Activated gamma-delta T cell treated with Interleukin-2 at 50 U/mL for 16 hours (primary cell): ENCODE measurements around the gene PTPRC.

ENCODE experiments used
- DNase-seq: peaks from one replicate; pipeline ENCODE4 v3.0.0-alpha.2; 2020

PTPRC gene

DNA sequence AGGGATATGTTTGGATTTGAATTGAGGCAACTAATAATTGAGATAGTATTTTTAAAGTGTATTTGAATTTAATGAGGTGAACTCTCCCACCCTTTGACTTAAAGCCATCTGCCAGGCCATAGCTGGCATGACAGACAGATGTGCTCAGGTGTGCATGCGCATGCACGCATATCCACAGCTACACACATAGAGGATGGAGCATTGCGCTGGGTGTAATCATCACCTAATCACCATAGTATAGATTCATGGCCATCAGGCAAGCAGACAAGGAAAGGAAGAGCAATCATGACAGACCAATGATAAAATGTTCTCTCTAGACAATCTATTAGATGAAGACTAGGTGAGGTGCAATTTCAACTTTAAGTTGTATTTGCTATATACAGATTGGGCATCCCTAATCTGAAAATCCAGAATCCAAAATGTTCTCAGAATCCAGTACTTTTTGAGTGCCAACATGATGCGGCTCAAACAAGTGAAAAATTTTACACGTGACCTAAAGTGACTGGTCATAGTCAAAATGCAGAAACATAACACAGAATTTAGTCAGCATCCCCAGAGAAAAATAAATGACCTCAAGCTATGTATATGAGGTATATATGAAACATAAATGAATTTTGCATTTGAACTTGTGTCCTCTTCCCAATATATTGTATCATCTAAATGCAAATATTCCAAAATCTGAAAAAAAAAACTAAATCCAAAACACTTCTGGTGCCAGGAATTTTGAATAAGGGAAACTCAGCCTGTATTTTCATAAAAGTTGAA lies 70.1 kb downstream of the PTPRC start:
- DNase-seq: no peak

DNA sequence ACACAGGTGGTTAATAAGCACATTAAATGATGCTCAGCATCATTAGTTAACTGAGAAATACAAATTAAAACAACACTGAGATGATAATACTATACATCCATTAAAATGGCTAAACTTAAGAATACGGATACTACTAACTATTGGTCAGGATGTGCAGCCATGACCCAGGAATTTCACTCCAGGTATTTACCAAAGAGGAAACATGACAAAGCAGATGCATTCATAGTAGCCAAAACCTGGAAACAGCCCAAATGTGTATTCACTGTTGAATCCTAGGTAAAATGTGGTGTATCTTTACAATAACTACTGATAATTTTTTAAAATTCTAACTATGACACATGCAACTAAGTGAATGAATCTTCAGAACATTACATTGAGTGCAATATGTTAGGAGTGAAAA lies 73.0 kb downstream of the PTPRC start:
- no peak for DNase-seq

DNA sequence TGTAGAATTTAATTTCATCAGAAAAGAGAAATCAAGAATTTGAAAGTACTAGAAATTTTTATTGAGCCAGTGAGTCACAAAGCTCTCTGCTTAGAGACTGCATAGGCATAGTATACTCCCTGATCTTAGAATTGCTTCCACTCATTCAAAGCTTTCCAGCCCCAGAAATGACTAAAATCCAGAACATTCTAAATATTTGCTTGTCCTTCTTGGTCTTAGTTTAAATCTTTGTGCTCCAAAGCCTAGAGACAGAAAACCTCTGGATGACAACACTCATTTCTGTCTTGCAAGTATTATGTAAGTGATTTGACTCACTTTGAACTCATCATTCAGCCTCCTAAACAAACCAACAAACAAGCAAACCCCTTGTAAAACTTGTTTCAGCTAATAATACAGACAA lies 74.2 kb downstream of the PTPRC start:
- no peak for DNase-seq

DNA sequence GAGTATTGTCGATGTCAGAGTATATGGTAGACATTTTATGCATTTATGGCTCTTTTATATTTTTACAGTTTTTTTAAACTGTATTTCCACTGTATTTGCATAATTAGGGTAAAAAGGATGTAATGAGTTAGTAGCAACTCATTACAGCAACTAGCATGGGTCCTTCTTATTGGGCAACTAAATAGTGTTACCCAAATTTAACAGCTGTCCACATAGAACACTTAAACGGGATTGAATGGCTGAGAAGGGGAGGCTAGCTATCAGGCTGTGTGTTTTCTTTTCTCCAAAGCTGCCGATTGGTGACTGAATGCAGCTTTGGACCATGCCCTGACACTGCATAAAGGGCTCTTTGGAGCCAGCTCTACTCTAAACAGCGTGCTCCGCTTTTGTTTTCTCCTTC lies 75.4 kb downstream of the PTPRC start:
- no peak for DNase-seq

DNA sequence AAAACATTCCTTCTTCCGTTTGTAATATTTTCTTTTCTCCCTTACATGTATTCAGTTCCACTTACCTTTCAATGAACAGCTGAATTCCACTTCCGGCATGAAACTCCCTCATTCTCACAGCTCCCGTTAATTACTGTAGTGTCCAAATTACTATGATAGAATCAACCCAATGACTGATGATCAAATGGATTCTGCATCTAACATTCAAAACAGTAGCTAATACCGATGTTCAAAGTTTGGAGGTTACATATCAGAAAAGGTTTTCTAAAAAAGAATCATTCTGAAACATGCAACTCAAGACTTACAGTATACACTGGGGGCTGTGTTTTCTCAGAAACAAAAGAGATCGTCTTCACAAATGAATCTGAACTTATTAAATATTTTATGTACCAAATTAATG lies 77.2 kb downstream of the PTPRC start:
- no peak for DNase-seq

DNA sequence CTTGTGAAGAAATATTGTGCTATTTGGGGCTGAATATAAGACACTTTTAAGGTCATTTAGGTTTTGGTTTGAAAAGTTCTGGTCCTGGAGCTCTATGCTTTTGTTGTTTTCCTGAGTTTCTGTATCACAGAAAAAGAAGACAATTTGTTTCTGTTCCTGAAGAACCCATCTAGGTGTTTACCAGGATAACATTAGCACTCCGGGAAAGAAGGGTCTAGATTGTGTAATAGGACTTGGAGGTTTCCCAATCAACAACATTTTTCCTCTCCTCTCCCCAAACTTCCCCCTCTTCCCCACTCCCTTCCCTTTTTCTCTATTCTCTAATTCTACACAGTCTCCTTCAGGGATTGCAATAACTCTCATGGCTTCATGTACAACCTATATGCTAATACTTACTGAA lies 78.7 kb downstream of the PTPRC start:
- no peak for DNase-seq

DNA sequence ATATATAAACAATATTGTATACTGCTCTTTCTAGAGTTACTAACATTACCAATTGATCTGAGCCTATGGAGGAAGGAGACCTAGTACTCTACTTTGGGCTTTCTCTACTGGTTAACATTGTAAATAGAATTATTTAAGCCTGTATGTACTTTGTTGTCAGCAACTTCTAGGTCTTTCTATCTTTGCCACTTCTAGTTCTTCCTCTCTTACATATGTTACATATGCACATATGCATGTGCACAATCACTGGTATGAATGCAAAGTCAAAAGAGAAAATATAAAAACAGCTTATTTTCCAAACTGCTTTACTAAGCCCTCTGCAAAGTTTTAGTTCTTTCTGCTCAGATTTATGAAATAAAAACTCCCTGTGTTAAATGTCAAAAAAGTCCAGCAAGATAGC lies 84.3 kb downstream of the PTPRC start:
- no peak for DNase-seq

DNA sequence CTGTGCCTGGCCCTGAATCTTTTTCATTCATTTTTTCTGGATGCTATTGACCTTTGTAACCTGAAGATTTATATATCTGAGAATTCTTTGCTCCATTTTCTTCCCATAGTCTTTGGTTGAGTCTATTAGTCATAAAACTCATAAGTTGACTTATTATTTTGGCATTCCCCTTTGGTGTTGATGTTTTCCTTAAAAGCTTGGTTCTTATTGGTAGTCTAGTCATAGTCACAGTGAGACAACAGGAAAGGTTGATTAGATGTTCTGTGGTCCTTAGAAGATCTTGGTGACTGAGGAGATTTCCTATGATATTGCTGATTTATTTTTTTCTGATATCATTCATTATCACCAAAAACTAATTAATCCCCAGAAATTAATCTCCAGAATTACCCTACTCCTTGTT lies 86.2 kb downstream of the PTPRC start:
- DNase-seq: no peak

DNA sequence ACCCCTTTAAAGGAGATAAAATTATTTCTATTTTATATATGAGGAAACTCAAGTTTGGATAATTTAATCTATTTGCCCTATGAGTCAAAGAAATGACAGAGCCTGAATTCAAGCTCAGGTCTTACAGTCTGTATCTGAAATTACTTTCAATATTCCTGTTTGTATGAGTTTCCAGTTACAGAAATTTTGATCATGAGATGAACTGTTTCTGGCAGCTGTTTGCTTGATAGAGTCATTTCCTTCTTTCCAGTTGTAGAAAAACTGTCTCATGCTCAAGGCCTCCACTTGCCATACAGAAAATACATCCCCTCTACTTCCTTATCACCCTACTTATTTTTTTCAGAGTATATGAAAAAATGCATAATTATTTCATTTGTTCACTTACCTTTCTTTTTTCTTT lies 87.6 kb downstream of the PTPRC start:
- no peak for DNase-seq

DNA sequence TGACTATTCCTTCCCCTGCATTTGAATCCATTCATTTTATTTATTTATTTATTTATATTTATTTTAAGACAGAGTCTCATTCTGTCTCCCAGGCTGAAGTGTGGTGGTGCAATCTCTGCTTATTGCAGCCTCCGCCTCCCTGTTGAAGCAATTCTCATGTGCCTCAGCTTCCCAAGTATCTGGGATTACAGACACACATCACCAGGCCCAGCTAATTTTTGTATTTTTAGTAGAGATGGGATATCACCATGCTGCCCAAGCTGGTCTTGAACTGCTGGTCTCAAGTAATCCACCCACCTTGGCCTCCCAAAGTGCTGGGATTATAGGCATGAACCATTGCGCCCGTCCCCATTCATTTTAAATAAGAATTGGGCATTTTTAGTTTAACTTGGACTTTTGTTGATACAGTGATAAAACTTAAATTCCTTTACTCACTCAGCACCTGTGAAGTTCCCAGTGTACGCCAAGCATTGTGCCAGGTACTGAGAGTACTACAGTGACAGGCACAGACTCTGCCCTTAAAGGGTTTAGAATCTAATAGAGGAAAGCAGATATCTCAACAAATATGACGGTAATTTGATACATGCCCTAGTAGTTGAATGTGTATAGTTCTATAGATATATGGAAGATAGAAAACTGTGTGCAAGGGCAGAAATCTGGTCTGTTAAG lies 90.5 kb downstream of the PTPRC start:
- DNase-seq: no peak

DNA sequence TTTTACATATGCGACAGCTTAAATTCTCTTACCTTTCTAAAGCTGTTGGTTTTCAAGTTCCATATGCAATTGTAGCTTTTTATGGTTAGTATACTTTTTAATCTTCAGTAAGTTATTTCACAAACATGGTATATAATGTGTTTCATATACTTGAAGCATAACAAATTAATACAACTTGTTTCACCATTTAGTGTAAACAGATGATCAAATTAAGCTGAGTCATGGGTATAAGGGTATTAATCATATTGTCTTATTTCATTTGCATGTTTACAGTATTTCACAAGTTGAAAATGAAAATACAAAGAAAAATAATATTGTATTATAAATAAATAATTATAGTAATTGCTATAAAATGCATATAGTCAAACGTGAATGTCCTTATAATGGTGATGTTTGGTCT lies 92.1 kb downstream of the PTPRC start:
- DNase-seq: no peak

DNA sequence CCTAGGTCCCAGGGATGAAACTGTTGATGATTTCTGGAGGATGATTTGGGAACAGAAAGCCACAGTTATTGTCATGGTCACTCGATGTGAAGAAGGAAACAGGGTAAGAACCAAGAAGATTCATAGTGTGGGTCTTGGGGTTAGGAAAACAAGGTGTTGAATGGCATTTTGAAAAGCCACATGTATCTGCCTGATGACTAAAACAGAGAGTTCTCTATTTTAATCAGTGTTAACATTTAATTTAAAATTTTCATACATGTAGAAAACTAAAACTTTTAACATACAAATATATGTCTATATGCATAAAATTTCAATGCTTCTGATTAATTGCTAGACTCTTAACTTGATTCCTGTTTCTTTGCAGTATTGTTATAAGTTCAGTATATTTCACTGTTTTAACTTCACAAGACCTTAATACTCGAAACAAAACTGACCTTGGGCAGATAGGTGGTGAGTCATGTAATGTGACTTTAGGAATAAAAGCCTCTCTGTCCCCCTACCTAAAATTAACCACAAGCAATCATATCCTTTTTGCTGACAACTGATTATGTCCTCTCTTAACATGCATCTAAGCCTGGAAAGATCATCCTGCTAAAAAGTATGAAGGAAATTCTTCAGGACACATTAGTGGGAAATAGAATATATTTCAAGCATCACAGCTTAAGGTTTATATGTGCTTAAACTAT lies 95.6 kb downstream of the PTPRC start:
- DNase-seq: no peak

DNA sequence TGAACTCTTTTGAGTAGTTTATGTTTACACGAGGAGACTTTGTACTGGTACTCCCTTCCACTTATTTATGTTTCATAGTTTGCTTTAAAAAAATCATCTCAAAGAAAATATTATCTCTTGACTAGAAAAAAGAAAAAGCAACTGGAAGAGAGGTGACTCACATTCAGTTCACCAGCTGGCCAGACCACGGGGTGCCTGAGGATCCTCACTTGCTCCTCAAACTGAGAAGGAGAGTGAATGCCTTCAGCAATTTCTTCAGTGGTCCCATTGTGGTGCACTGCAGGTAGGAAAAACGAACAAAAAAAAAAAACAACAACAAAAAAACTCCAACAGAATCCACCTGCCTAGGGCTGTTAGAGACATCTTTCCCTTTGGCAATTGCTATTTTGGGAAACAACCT lies 102.9 kb downstream of the PTPRC start:
- DNase-seq: no peak

DNA sequence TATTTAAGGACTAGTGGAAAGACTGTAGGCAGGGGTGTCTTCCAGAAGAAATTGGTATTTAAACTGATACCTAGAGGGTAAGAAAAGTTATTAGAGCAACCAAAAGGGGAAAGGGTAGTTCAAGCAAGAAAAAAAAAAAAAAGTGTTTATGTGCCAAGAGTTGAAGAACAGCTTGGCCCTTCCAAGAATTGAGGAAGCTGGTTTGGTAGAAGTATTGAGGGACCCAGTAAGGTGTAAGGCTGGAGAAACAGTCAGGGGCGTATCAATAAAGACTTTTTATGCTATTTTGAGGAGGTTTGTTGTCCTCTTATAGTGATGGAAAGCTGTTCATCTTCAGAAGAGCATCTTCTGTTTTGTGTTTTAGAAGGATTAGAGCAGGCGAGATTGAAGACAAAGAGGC lies 108.3 kb downstream of the PTPRC start:
- DNase-seq: no peak

DNA sequence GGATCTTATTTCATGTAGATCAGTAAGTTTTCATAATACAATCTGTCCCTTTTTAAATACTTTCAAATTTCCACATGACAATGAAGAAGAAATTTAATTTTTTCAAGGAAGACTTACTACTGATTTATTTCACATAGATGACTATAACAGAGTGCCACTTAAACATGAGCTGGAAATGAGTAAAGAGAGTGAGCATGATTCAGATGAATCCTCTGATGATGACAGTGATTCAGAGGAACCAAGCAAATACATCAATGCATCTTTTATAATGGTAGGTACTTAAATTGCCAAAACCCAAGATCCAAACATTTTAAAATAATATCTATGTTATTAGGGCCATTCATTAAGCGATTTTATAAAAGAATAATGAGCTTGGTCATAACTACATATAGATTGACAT lies 110.4 kb downstream of the PTPRC start:
- no peak for DNase-seq

DNA sequence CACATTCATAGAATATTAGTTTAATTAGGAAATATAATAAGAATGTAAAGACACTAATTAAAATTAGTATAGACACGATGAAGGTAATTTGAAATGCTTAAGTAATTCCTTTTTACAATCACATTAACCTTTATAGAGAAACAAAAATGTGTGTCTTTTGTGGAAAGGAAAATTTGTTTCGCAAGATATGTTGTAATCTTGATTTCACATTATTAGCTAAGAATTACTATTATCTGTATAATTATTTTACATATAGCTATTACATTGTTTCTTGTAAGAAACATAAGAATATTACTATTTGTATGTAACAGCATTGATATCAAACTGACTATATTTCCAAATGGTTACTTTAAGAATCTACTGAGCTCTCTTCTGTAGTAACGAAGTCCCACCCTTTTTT lies 111.2 kb downstream of the PTPRC start:
- DNase-seq: no peak

DNA sequence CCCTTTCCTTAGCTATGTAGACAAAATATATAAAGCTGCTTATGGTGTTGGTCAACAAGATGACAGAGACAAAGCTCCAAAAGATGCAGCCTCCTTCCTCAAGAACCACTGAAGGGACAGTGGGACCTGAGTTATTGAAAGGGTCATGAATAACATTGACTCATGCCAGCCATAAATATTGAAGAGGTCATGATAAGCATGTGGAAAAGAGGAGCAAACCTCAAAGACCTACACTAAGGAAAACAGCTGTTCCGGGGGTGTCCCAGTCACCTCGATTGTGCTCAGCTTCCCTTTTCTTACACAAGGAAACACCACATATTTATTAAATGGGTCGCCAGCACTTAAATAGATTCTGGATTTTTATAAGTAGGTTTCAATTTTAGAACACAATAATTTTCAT lies 112.9 kb downstream of the PTPRC start:
- DNase-seq: no peak

DNA sequence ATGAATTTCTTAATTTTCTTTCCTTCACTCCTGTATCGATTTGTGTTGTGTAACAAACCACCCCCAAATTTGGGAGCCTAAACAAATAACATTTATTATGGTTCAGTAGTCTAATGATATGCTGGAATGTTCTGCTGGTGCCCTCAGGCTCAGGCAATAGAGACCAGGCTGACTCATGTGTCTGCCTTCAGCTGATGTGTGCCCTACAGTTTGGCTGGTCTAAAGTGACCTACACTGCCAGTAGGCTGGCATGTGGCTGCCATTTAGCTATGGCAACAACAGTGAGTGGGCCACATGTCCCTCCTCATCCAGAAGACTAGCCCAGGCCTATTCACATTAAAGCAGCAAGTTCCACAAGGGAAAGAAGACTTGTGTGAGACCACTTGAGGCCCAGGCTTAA lies 115.8 kb downstream of the PTPRC start:
- no peak for DNase-seq

DNA sequence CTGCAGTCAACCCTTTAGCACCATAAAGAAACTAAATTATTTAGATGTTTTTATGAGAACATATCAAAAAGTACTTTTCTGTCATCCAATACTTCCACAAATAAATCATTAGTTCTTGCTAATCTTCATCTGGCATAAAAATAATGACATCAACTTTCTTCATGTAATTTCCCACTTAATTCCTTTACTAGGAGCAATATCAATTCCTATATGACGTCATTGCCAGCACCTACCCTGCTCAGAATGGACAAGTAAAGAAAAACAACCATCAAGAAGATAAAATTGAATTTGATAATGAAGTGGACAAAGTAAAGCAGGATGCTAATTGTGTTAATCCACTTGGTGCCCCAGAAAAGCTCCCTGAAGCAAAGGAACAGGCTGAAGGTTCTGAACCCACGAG lies 116.9 kb downstream of the PTPRC start:
- DNase-seq: no peak

DNA sequence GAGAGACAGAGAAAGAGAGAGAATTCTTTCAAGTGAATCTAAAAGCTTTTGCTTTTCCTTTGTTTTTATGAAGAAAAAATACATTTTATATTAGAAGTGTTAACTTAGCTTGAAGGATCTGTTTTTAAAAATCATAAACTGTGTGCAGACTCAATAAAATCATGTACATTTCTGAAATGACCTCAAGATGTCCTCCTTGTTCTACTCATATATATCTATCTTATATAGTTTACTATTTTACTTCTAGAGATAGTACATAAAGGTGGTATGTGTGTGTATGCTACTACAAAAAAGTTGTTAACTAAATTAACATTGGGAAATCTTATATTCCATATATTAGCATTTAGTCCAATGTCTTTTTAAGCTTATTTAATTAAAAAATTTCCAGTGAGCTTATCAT lies 117.6 kb downstream of the PTPRC start:
- DNase-seq: no peak

DNA sequence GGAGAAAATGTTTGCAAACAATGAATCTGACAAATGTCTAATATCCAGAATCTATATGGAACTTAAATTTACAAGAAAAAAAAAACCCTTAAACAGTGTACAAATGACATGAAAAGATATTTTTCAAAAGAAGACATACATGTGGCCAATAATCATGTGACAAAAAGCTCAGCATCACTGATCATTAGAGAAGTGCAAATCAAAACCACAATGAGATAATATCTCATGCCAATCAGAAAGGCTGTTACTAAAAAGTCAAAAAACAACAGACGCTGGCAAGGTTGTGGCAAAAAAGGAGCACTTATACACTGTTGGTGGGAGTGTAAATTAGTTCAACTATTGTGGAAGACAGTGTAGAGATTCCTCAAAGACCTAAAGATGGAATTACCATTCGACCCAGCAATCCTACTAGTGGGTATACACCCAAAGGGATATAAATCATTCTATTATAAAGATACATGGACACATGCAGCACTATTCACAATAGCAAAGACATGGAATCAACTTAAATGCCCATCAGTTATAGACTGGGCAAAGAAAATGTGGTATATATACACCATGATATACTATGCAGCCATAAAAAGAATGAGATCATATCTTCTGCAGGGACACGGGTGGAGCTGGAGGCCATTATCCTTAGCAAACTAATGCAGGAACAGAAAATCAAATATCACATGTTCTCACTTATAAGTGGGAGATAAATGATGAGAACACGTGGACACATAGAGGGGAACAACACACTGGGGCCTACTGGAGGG lies 123.2 kb downstream of the PTPRC start:
- no peak for DNase-seq

DNA sequence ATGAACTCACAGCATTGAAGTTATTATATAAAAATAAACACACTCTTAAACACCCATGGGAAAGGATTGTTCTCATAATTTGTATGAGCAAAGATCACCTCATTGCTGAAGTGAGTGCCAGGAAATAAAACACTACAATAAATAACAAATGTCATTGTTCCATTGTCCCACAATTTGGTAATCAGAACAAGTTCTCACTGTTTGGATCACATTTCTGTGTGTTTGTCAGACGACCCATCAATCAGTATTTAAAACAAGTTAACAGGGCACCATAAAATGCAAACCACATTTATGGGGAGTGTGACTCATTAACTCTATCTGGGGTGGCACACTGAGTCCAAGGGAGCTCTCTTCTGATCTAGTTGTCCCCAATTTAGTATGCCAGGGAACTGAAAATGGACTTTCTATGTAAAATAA lies 124.5 kb downstream of the PTPRC start:
- no peak for DNase-seq

DNA sequence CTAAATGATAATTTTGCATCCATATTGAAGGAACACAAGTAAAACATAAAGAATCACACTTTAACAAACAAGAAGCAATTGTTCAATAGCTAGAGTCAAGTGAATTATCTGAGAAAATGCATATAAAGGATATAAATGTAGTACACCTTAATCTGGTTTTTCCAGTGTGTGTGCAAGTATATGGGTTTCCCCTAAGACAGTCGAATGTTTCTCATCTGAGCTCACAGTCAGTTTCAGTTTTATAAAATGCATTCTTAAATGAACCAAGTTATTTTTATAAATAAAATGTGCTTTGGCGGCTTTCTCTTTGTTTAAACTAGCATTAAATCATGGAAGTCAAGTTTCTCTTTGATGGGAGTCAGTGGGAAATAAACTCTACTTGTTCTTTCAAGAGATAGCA lies 125.9 kb downstream of the PTPRC start:
- no peak for DNase-seq

DNA sequence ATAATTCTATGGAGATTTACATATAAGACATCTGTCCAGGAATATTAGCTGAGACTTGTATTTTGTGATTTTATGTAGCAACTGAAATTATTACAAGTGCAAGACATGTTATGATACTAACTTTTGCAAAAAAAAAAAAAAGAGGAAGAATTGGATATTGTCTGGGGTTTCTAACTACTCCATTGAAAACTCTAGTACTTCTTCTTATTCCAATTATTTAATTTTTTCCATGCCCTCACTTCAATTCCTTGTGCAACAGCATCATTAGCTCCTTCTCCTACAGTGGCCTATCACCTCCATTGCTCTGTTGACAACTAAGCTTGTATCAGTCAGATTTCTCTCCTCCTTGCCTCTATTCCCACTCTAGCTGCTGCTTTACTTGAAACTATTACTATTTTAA lies 126.6 kb downstream of the PTPRC start:
- DNase-seq: no peak
